NT2/D1 (cell line): ENCODE measurements around the gene TMEM63C.

Experiments
- DNase-seq: peaks from one replicate; pipeline ENCODE4 v3.0.0-alpha.2; 2011; ENCODE audit warnings: low read depth, low spot score
- H3K27me3 ChIP-seq: 2 replicates; pipeline ENCODE4 v1.6.0; 2011; ENCODE audit warnings: mild to moderate bottlenecking; ENCODE audit not compliant: insufficient read length, insufficient read depth
- H3K36me3 ChIP-seq: 2 replicates; pipeline ENCODE4 v1.6.1; 2011; ENCODE audit warnings: mild to moderate bottlenecking, low read length, mixed read lengths; ENCODE audit not compliant: insufficient read depth, insufficient read length
- H3K4me1 ChIP-seq: 2 replicates; pipeline ENCODE4 v1.5.1; 2011; ENCODE audit not compliant: insufficient read depth, insufficient read length
- H3K4me3 ChIP-seq: 2 replicates; pipeline ENCODE4 v1.5.1; 2011; ENCODE audit warnings: low read depth; ENCODE audit not compliant: insufficient read length
- H3K9ac ChIP-seq: 2 replicates; pipeline ENCODE4 v1.6.0; 2011; ENCODE audit warnings: low read depth; ENCODE audit not compliant: insufficient read length
- H3K9me3 ChIP-seq: 2 replicates; pipeline ENCODE4 v1.5.1; 2011; ENCODE audit warnings: mild to moderate bottlenecking, low read length; ENCODE audit not compliant: insufficient read depth
- SUZ12 ChIP-seq: IDR thresholded peaks from 2 replicates; pipeline ENCODE4 v1.6.1; 2011; ENCODE audit not compliant: insufficient read length, insufficient read depth; ENCODE audit errors: extremely low read depth
- YY1 ChIP-seq: IDR thresholded peaks from 2 replicates; pipeline ENCODE4 v1.6.1; 2011; ENCODE audit not compliant: insufficient read length, insufficient read depth
- ZNF274 ChIP-seq: IDR thresholded peaks from 2 replicates; pipeline ENCODE4 v1.6.1; 2011; ENCODE audit warnings: mild to moderate bottlenecking, low read depth, low read length

TMEM63C gene

GRCh38 chr14:77190977-77191376 lies 9.4 kb downstream of the TMEM63C start:
- no peak overlapping the region for H3K9ac ChIP-seq
- H3K9me3 ChIP-seq, result no peaks in the 10 kb centered on the region
- peaks cover 7% of the 10 kb centered on the region for H3K4me1 ChIP-seq
- DNase-seq, result no peak
- no peaks in the 10 kb centered on the region for H3K36me3 ChIP-seq
- no peaks in the 10 kb centered on the region for H3K27me3 ChIP-seq
- TF ChIP-seq YY1, result no peak
- TF ChIP-seq ZNF274, result no peak
- no peak for TF ChIP-seq SUZ12
- no peak overlapping the region for H3K4me3 ChIP-seq

- no peak overlapping the region for H3K9ac ChIP-seq
Measured at GRCh38 chr14:77194706-77195105, 13.1 kb downstream of the TMEM63C start.

GRCh38 chr14:77195766-77196165 lies 14.2 kb downstream of the TMEM63C start:
- peaks cover 3% of the 10 kb centered on the region for H3K4me1 ChIP-seq
- DNase-seq, result no peak
- TF ChIP-seq YY1 (no peak), SUZ12 (no peak), ZNF274 (no peak)
- no peaks in the 10 kb centered on the region for H3K27me3 ChIP-seq
- H3K9ac ChIP-seq, result no peak overlapping the region
- no peaks in the 10 kb centered on the region for H3K36me3 ChIP-seq
- H3K9me3 ChIP-seq, result no peaks in the 10 kb centered on the region
- H3K4me3 ChIP-seq, result no peak overlapping the region

More at GRCh38 chr14:77194706-77195105, 13.1 kb downstream of the TMEM63C start:
- Histone ChIP-seq H3K4me1 (no peaks in the 10 kb centered on the region), H3K9me3 (no peaks in the 10 kb centered on the region), H3K36me3 (no peaks in the 10 kb centered on the region), H3K27me3 (no peaks in the 10 kb centered on the region), H3K4me3 (no peak overlapping the region)
- no peak for TF ChIP-seq YY1
- no peak for TF ChIP-seq ZNF274
- TF ChIP-seq SUZ12, result no peak
- no peak for DNase-seq

GRCh38 chr14:77197988-77198387 lies 16.4 kb downstream of the TMEM63C start:
- no peak for TF ChIP-seq ZNF274
- no peak for TF ChIP-seq YY1
- TF ChIP-seq SUZ12, result no peak
- Histone ChIP-seq H3K4me1 (peaks cover 3% of the 10 kb centered on the region), H3K9me3 (no peaks in the 10 kb centered on the region), H3K9ac (no peak overlapping the region), H3K36me3 (no peaks in the 10 kb centered on the region), H3K27me3 (no peaks in the 10 kb centered on the region), H3K4me3 (no peak overlapping the region)
- no peak for DNase-seq

GRCh38 chr14:77198561-77198960 lies 17.0 kb downstream of the TMEM63C start:
- H3K4me3 ChIP-seq, result no peak overlapping the region
- no peak for TF ChIP-seq YY1
- TF ChIP-seq ZNF274, result no peak
- no peak for TF ChIP-seq SUZ12
- H3K4me1 ChIP-seq, result peaks cover 3% of the 10 kb centered on the region
- H3K27me3 ChIP-seq, result no peaks in the 10 kb centered on the region
- DNase-seq, result no peak
- H3K9me3 ChIP-seq, result no peaks in the 10 kb centered on the region
- H3K36me3 ChIP-seq, result no peaks in the 10 kb centered on the region
- no peak overlapping the region for H3K9ac ChIP-seq

- TF ChIP-seq ZNF274 (no peak), YY1 (no peak), SUZ12 (no peak)
- Histone ChIP-seq H3K27me3 (no peaks in the 10 kb centered on the region), H3K9ac (no peak overlapping the region), H3K36me3 (no peaks in the 10 kb centered on the region), H3K4me3 (no peak overlapping the region), H3K9me3 (no peaks in the 10 kb centered on the region), H3K4me1 (peaks cover 3% of the 10 kb centered on the region)
- DNase-seq, result no peak
Measured at GRCh38 chr14:77199590-77199989, 18.0 kb downstream of the TMEM63C start.

- TF ChIP-seq YY1, result no peak
- TF ChIP-seq ZNF274, result no peak
- TF ChIP-seq SUZ12, result no peak
Measured at GRCh38 chr14:77200406-77200985, 18.9 kb downstream of the TMEM63C start.

GRCh38 chr14:77201696-77202095 lies 20.1 kb downstream of the TMEM63C start:
- TF ChIP-seq YY1, result no peak
- Histone ChIP-seq H3K4me1 (peaks cover 3% of the 10 kb centered on the region), H3K9ac (no peak overlapping the region)

More at GRCh38 chr14:77200406-77200985, 18.9 kb downstream of the TMEM63C start:
- no peaks in the 10 kb centered on the region for H3K27me3 ChIP-seq
- no peaks in the 10 kb centered on the region for H3K9me3 ChIP-seq
- peaks cover 3% of the 10 kb centered on the region for H3K4me1 ChIP-seq
- H3K9ac ChIP-seq, result no peak overlapping the region
- no peaks in the 10 kb centered on the region for H3K36me3 ChIP-seq
- DNase-seq, result no peak
- H3K4me3 ChIP-seq, result no peak overlapping the region

More at GRCh38 chr14:77201696-77202095, 20.1 kb downstream of the TMEM63C start:
- H3K9me3 ChIP-seq, result no peaks in the 10 kb centered on the region
- no peaks in the 10 kb centered on the region for H3K36me3 ChIP-seq
- H3K27me3 ChIP-seq, result no peaks in the 10 kb centered on the region
- no peak overlapping the region for H3K4me3 ChIP-seq
- no peak for DNase-seq
